GM19324 (cell line): ENCODE results near the gene DHRS7B.
A peak's percentile ranks its signal among the peaks of the same experiment; 100 is the strongest.
"Not testable (repeated sequence)": the region's sequence is repeated elsewhere in the genome, so short reads cannot be mapped to it uniquely, and the experiment has no call there.

Source experiments
- ATAC-seq: cut with Tn5 transposase; IDR thresholded peaks from one replicate; pipeline ENCODE4 v1.9.1; 2021; ENCODE audit warnings: mild to moderate bottlenecking, moderate library complexity; ENCODE audit not compliant: unreplicated experiment, low FRiP score

Gene DHRS7B

DNA sequence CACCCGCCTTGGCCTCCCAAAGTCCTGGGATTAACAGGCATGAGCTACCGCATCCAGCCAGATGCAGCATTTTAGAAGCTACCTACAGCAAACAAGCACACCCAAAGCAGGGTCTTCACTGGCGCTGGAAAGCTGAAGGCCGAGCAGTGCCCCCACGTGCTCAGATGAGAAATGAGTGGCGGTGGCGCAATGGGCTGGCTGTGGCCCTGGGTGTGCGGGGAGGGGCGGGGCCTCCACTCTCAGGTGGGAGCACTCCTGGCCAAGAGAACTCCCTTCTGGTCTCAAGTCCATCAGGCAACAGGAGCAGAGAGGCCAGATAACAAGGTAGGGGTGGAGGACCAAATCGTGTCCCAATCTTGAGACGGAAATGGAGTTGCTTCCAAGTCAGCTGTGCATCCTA lies 75.1 kb downstream of the DHRS7B start:
- no peak for ATAC-seq

DNA sequence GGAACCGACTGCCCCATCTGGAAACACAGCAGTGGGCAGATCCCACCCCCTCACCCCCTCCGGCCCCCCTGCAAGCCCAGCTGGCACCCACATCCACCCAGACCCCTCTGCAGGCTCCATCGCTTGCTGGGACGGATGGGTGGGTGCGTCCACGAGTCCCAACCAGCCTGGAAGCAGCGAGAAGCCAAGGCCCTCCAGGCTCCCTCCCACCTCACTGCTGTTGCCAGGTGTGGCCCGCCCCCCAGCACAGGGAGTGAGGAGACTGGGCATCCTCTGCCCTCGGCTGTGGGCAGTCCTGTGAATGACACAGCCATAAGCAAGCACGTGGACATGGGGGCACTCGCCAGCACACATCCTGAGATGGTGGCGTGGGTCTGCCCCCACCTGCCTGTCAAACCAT lies 75.7 kb downstream of the DHRS7B start:
- ATAC-seq: no peak

DNA sequence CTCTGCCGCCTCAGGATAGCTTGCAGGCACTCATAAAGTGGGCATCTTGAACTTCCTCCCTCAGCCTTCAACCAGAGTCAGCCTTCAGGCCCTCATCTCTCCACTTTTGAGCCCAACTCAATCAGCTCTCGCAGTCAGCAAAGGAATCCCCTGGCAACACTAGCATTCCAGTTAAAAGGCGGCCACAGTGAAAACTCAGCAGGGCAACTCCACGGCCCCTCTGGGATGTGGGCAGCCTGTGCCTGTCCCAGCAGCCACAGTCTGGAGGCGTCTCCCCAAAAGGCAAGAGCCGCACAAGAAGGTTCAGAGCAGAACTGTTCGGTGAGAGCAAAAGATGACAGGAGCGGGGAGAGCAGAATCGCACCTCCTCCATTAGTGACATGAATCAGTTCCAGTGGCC lies 78.2 kb downstream of the DHRS7B start:
- ATAC-seq: no peak

DNA sequence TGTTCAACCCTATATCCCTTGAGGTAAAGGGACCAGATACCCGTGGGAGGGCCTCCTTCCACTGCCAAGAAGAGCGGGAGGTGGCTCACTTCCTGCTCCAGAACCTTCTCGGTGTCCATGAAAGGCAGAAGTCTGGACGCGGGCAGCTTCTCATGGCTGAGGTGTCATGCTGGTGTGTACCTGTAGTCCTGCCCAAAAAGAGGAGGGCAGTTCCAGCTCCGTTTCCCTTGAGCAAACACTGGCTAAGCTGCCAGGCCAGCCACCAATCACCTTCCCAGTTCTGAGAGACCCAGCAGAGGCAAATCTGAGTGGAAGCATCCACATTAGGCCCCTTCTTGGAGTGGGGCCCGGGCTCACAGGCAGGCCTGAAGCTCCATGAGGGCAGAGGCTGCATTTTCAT lies 81.6 kb downstream of the DHRS7B start:
- no peak for ATAC-seq

DNA sequence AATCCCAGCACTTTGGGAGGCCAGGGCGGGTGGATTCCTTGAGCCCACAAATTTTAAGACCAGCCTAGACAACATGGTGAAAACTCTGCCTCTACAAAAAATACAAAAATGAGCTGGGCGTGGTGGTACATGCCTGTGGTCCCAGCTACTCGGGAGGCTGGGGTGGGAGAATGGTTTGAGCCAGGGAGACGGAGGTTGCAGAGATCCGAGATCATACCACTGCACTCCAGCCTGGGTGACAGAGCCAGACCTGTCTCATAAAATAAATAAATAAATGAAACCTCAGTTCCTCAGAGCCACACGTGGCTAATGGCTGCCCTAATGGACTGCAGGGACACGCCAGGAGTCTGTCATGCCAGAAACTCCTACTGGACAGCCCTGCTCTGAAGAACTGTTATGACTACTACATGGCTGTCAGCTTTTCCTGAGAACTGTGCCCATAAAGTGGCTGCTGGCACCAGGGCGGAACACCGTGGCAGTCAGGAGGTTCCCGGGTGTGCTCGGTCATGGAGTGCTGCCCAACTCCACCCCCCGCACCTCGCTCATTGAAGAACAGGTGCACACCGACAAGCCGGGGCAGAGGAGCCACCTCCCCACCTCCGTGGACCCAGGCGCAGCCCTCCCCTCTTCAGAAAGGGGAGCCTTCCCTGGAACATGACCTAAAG lies 82.9 kb downstream of the DHRS7B start:
- no peak for ATAC-seq

DNA sequence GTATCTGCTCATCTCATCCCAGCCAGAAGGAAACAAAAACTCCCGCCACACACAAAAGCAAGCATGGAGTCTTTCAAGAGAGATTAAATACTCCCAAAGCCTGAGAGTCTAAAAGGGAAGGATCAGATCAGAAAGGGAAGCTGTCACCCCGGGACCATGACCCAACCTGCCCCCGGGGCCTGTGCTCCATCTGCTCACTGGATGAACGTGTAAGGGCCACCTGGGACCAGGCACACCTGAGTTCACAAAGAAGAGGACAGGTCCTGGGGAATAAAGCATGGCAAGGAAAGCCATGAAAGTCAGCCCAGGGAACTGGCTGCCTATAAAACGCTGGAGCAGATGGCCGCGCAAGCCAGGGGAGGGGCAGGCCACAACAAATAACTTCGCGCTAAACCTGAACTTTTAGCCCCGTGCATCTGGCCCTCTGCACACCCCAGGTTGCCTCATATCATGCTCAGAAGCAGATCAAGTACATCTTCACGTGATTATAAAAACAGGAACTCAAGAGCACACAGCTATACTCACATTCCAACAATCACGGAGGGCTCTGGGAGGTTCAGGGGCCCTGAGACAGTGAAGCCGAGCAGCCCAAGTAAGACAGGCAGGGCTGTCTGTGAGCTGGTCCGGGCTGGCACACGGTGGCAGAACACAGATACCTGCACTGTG lies 83.8 kb downstream of the DHRS7B start:
- ATAC-seq: no peak

DNA sequence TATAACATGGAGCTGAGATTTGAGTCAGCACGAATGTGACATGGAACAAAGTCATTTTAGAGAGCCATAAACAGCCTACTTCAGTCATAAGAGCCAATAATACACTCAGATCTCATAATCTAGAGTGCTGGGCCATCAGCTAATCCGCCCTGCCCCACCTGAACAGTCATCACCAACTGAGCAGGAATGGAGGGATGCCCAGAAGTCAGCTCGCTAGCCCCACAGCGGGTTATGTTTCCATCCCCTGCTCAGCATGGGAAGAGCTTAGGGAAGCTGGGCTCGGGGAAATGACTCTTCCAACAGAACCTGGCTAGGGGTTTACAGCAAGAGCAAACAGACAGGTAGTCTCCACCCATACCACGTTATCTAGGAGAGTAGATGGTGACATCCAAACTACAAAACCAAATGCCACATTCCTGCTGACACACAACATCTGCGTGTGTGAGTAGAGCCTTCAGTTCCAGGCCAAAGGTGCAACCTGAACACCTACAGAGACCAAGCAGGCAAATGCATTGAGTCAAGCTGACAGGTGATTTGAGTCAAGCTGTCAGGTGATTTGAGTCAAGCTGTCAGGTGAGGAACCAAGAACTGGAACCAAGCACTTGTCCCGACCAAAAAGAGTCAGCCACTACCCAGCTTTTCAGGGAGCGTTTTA lies 85.2 kb downstream of the DHRS7B start:
- ATAC-seq: no peak

DNA sequence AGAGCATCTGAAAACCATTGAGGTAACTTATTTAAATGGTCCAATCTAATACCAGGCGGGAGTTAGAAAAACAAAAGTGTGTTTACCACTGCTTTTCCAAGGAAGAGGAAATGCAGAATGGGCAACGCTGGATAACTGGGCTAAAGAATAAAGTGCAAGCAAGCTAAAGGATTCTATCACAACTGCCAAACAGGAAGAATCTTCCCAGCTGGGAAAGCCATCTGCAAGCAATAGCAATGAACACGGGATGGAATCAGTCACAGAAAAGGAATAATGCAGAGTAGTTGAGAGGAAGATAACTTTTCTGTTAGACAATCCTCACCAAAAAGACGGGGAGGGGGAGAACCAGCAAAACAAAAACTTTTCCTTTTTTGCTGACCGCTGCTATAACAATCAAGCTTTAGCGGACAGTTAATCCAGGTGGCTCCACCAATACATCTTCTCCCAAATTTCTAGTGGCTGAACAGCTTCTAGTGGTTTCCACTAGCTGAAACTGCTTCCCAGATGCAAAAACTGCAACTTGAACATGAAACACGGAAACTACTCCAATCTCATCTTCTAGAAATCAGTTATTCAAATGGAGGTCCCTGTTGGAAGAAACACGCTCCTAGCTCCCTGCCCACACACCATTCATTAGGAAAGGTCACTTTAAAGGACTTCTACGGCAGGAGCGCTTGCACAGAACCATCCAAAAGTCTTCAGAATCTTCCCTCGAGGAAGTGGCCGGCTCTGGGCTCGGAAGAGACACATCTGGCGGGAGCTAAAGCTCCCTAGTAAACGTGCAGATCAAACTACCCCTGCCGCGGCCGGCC lies 86.3 kb downstream of the DHRS7B start:
- ATAC-seq: no peak

DNA sequence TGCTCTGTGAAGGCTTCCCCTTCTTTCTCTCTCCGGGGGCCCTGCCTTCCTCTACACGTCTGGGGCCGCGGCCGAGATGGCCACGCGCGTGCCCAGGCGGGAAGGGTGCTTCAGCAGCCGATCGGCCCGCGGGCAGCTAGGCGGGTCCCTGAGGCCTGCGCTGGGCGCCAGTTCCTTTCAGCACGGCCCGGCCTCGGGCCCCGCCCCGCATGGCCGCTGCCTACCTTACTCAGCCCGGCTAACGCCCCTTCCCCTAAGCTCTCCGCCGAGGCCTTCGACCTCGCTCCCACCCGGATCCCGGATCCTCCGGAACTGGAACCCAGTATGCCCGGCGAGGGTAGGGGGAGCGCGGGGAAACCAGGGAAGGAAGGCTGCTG lies 86.9 kb downstream of the DHRS7B start:
- ATAC-seq: peak; percentile 23

DNA sequence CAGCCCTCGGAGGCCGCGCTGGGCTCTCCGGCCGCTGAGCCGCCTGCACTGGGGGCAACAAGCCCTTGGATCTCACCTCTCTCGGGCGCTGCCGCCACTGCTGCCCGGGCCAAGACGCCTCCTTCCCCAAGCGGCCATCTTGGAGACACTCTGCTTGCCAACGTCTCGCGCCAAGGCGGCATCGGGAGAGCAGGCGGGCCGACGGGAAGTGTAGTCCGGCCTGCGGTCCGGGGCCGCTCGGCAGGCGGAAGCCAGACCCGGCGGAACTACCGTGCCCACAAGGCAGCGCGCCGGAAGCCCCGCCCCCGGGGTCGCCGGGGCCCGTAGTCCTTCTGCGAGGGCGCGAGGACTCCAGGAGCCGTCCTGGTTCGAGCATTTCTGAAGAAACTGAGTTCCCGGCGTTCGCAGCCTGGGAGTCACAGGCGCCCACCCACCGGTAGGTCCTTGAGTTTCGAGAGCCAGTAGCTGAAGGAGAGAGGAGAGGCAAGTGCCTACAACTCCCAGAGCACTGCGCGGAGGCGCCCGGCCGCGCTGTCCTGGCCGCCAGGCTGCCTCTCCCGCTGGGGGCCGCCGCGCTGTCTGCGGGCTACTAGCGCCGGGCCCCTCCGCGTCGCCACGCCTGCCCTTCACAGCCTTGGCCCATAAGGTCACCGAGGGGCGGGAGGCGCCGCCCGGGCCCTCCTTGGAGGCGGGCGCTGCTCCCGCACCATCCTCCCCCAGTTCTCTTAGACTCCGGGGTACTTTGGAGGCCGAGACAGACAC lies 87.4 kb downstream of the DHRS7B start, which contains the start of gene TMEM11:
TSS of gene TMEM11 (minus strand) at position 147 of the 762 bp plus-strand sequence. CDS start at position 138, 9 bp downstream.
- peak; percentile 87 for ATAC-seq

DNA sequence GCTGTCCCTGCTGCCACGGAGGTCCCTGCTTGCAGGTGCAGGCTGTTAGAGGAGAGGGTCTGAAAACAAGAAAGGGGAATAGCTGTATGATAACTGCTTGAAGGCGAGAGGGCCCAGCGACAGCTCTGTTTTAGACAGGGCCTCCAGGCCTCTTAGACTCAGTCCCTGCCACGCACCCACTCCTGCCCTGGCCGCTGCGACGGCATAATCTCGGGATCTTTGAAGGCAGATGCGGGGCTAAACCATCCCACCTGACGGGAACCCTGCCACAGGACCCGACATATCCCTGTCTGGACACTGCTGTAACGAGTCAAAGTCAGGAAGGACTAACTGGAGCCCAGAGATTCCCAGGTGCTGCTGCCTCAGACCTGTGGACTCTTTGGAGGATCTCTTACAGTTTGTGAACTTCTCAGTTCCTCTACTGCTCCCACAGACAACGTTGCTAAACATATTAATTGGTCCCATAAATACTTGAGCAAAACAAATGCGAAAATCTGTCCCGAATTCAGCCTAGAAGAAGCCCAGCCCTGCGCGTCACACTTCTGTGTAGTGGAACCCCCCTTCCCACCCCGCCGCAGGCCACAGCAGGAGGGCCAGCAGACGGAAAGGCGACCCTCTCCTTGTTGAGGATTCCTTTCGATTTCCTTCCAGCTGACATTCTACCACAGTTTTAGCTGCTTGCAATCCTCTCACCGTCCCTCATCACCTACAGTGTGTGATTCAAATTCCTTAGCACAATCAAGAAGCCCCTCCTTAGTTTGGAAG lies 88.2 kb downstream of the DHRS7B start:
- ATAC-seq: peak; percentile 15

DNA sequence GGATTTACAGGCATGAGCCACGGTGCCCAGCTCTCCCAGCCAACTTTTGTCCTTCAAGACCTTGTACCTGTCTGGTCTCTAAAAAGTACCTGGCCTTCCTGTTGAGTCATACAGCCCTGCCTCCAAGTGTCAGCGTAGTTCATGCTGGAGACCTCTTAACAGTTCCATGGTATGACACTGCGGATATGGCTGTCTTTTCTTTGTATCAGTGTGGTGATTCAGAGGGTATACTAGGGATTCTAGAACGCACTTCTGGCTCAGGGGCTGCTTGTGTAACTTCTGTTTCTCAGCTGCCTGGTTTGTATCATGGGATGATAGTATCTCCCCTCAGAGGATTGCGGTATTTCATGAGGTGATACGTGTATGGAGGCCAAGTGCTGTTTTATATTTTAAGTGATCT lies 89.2 kb downstream of the DHRS7B start:
- no peak for ATAC-seq

DNA sequence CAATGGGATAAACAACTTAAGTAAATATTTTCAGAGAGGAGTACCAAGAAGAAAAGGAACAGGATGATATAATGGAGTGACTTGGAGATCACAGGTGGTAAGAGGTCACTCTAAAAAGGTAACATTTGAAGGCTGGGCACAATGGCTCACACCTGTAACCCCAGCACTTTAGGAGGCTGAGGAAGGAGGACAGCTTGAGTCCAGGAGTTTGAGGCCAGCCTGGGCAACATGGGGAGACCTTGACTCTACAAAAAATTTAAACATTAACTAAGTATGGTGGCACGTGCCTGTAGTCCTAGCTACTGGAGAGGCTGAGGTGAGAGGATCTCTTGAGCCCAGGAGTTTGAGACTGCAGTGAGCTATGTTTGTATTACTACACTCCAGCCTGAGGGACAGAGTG lies 90.6 kb downstream of the DHRS7B start:
- ATAC-seq: no peak

DNA sequence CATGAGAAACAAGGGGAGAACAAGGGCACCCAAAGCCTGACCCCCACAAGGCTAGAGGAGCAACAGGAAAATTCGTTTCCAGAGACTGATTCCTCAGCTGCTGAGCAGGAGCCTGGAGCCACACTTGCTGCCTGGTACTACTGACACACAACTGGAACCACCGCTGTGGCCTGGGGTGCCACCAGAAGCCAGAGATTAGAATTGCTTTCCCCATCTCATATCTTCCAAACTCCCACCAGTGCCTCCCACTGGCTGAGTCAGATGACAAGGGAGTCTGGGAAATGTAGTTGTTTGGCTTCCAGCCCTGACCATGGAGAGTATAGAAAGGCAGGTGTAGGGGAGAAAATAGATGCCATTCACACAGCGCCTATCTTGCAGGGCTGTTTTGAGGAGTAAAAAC lies 91.3 kb downstream of the DHRS7B start:
- ATAC-seq: no peak

DNA sequence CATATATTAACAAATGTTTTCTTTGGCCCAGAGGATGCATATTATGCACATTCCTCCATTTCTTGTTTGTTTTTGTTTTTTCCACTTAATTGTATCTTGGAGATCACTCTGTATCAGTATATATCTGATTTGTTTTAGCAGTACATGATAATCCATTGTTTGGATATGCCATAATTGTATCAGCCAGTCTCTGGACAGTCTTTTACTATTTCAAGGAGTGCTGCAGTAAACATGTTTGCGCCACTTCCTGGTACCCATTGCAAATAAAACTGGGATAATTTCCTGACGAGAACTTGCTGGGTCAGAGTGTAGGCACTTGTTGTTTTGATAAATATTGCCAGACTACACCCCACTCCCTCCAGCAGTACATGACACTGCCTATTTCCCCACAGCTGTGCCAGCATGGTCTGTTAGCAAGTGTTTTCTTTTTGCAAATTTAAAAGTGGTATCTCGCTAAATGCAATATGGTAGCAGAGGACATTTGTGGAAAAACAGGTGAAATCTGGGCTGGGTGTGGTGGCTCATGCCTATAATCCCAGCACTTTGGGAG lies 92.1 kb downstream of the DHRS7B start:
- no peak for ATAC-seq

DNA sequence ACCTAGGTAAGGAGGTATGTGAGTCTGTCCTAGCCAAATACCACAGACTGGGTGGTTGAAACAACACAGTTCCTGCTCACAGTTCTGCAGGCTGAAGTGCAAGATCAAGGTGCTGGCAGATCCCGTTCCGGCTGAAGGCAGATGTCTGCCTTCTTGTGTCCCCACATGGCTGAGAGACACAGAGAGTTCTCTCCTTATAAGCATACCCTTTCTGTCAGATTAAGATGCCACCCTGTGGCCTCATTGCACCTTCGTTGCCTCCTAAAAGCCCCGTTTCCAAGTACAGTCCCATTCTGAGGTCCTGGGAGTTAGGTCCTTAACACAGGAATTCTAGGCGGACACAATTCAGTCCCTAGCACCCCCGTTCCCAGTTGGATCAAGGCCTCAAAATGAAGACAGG lies 96.3 kb downstream of the DHRS7B start:
- ATAC-seq: no peak

DNA sequence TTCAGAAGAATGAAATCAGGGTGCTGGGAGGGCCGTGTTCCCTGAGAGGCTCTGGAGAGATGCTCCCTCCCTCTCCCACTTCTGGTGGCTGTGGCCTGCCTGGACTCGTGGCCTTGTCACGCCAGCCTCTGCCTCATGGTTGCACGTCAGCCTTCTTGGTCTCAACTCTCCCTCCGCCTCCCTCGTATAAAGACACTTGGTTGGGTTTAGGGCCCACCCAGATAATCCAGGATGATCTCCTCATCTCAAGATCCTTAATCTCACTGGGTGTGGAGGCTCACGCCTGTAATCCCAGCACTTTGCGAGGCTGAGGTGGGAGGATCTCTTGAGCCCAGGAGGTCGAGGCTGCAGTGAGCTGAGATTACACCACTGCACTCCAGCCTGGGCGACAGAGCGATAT lies 100.5 kb downstream of the DHRS7B start:
- not testable (repeated sequence) for ATAC-seq

DNA sequence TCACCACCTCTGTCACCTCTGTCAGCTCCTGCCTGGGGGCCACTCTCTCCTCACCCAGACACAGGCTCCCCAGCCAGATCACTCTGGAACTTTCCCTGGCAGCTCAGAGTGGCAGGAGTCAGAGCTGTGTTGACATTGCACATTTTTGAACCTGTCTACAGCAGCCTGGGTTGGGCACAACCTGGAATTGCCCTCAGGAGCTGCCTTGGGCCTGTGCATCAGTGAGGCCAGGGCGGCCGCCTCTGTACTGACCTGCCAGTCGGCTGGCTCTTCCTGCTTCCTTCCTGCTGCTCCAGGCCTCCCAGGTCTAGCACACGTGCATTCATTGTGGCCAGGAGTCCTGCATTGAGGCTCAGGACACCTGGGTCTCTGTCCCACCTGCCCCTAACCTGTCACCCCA lies 101.3 kb downstream of the DHRS7B start:
- ATAC-seq: no peak

DNA sequence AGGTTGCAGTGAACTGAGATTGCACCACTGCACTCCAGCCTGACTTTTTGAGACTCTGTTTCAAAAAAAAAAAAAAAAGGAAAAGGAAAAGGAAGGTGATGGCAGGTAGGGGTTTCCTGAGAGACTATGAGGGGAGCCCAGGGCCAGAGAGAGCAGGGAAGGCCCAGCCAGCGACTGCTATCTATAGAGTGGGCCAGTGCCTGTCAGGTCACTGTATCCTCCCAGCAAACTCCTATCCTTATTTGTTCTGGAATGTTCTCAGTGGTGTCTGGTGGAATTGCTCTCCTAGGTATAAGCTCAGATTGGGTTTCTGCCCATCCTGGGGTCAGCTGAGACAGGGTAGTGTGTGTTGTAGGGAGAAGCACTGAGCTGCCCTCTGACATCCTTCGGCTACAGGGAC lies 102.1 kb downstream of the DHRS7B start:
- ATAC-seq: no peak
